Peyer's patch (tissue), 4 donors: Measurements from ENCODE around the gene KRTAP10-1. TPM values are rescaled to one million over a fixed set of nuclear protein-coding genes. Genes with fewer than 3 reads are reported as not detected.

Experiments used
- DNase-seq, 3 donors: peaks; one replicate each; pipeline ENCODE4 v3.0.0-alpha.2; 2017 to 2019
- H3K27ac ChIP-seq, 4 donors: fragments of 200-600 bp; sonication (generic); one replicate each; pipeline ENCODE4 v1.5.1; 2016 to 2019
- H3K27me3 ChIP-seq, 2 donors: fragments of 200-600 bp; sonication (generic); one replicate each; pipeline ENCODE4 v1.5.1; 2019
- H3K36me3 ChIP-seq, 3 donors: fragments of 200-600 bp; sonication (generic); one replicate each; pipeline ENCODE4 v1.5.1; 2016 to 2019
- H3K4me1 ChIP-seq, 4 donors: fragments of 200-600 bp; sonication (generic); one replicate each; pipeline ENCODE4 v1.5.1; 2016 to 2019
- H3K4me3 ChIP-seq, 4 donors: fragments of 200-600 bp; sonication (generic); 1 replicate in 3 of 4; 2 replicates in 1 of 4; pipeline ENCODE4 v1.5.1; 2016 to 2019; ENCODE audit warnings: mild to moderate bottlenecking in 1 of 4
- H3K9me3 ChIP-seq, 4 donors: fragments of 200-600 bp; sonication (generic); one replicate each; pipeline ENCODE4 v1.5.1; 2016 to 2019; ENCODE audit warnings: mild to moderate bottlenecking in 1 of 4
- CTCF ChIP-seq, 6 experiments: fragments of 450-650 bp in 4 of 6; fragments of 200-600 bp in 2 of 6; sonication (generic) in 1 of 6; IDR thresholded peaks; one replicate each; pipeline ENCODE4 v1.5.1; 2017 to 2019; ENCODE audit warnings: antibody characterized with exemption in 6 of 6, mild to moderate bottlenecking in 3 of 6, moderate library complexity in 1 of 6
- POLR2A ChIP-seq, 2 donors: fragments of 450-650 bp; IDR thresholded peaks; one replicate each; pipeline ENCODE4 v1.5.1; 2017; ENCODE audit warnings: antibody characterized with exemption in 2 of 2, mild to moderate bottlenecking in 2 of 2, moderate library complexity in 2 of 2
- total RNA-seq, 4 donors: library from RNA; depleted of rRNA; stranded (reverse); fragments of >200 nt; gene quantifications; one replicate each; pipeline ENCODE4 v1.1.0, GENCODE V29; 2016

Gene KRTAP10-1
- total RNA-seq, 4 donors from 2014 or later: not detected

DNA sequence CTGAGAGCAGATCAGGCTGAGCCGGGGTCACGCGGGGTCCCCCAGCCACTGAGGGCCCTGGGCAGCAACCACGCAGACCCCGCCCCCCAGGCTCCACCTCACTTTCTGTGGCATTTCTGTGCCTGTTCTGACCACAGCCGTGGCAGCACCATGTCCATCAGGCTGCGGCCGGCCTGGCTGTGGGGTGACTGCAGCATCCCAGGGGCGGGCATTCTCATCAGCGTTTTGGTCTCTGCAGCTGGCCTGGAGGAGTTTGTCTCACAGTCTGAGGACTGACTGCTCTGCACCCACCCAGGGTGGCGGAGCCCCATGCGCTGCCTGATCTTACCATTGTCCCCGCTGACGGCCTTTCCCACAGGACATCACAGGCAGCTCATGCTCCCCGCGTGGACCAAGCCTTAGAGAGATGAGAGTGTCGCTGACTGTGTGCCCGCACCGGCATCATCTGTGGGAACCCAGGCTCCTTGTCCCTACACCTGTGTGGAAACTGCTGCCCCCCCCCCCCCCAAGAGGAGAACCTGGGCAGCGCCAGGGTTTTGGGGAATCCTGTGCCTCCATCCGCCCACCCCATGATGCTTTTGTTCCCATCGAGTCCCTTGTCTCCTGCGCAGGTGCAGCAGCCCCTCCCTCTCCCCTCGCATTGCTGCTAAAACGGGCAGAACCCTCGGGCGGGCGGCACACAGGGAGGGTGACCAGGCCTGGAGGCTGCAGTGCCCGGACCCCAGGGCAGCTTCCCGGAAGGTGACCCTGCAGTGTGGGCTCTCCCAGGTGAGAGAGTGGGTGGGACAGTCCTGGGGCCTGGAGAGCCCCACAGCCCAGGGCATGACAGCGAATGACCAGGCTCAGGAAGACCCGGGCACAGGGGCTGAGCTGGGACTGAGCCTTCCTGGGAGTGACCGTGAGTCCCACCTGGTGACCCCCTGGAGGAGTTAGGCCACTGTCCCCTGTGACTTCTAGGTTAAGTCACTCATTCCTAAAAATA lies 1.8 kb downstream of the KRTAP10-1 start:
- peak in 1 of 3 donors; percentile 11 for DNase-seq

DNA sequence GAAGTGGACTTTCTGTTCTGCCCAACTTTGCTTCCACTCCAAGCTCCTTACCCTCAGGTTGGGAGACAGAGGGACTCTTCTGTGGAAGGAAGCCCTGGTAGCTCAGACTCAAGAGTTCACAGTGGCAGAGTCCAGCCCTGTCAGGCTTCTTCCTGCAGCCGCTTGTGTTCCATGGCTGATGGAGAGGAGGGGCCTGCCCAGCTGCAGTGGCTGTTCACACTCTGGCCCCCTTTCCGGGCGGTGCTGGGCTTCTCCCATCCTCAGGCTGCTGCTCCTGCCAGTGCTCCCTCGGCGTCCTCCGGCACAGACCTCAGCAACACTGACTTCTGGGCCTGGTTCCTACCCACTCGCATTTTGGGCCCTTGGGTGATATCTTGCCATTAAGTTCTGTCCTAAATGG lies 4.0 kb downstream of the KRTAP10-1 start:
- H3K4me3 ChIP-seq: no peak overlapping the region
- no peak for DNase-seq
- no peak overlapping the region for H3K27ac ChIP-seq
- no peaks in the 10 kb centered on the region for H3K4me1 ChIP-seq
- no peaks in the 10 kb centered on the region for H3K9me3 ChIP-seq
- H3K27me3 ChIP-seq: no peaks in the 10 kb centered on the region
- no peaks in the 10 kb centered on the region for H3K36me3 ChIP-seq
- TF ChIP-seq CTCF (IDR thresholded peaks at IDR 0.05) (no peak), POLR2A (IDR thresholded peaks at IDR 0.05) (no peak)

More for the DNA sequence above, 1.8 kb downstream of the KRTAP10-1 start:
- Histone ChIP-seq H3K4me3 (no peak overlapping the region), H3K27me3 (no peaks in the 10 kb centered on the region), H3K9me3 (peaks cover 0 to 6% (median 2%) of the 10 kb centered on the region in 4 donors), H3K36me3 (no peaks in the 10 kb centered on the region), H3K4me1 (no peaks in the 10 kb centered on the region), H3K27ac (no peak overlapping the region)
- TF ChIP-seq POLR2A (IDR thresholded peaks at IDR 0.05) (no peak), CTCF (IDR thresholded peaks at IDR 0.05) (no peak)

- no peak for DNase-seq
- Histone ChIP-seq H3K27ac (no peak overlapping the region), H3K9me3 (no peaks in the 10 kb centered on the region), H3K36me3 (no peaks in the 10 kb centered on the region), H3K4me1 (no peaks in the 10 kb centered on the region), H3K27me3 (no peaks in the 10 kb centered on the region), H3K4me3 (no peak overlapping the region)
- TF ChIP-seq POLR2A (IDR thresholded peaks at IDR 0.05) (no peak), CTCF (IDR thresholded peaks at IDR 0.05) (no peak)
Observed at GRCh38 chr21:44534688-44535087, 5.3 kb downstream of the KRTAP10-1 start.

DNA sequence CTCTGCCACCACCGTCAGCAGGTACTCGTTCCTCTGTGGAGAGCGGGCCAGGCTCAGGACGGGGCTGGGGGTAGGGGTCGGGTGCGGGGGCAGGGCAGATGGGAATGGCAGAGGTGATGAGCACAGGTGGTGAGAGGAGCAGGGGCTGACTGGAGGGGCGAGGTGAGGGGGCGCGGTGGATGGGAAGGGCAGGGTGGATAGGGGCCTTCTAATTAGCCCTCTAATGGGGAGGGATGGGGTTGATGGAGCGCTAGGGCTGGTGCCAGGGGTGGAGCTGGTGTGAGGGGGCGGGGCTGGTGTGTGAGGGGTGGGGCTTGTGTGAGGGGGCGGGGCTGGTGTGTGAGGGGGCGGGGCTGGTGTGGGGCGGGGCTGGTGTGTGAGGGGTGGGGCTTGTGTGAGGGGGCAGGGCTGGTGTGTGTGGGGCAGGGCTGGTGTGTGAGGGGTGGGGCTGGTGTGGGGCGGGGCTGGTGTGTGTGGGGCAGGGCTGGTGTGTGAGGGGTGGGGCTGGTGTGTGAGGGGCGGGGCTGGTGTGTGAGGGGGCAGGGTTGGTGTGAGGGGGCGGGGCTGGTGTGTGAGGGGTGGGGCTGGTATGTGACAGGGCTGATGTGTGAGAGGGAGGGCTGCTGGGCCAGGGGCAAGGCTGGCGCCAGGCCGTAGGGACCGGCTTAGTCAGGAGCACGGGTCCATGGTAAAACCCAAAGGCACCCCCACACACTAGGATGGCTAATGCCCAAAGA lies 5.9 kb downstream of the KRTAP10-1 start:
- H3K27ac ChIP-seq: no peak overlapping the region
- no peaks in the 10 kb centered on the region for H3K4me1 ChIP-seq
- H3K9me3 ChIP-seq: no peaks in the 10 kb centered on the region
- H3K27me3 ChIP-seq: no peaks in the 10 kb centered on the region
- TF ChIP-seq CTCF (IDR thresholded peaks at IDR 0.05) (no peak), POLR2A (IDR thresholded peaks at IDR 0.05) (no peak)
- H3K4me3 ChIP-seq: no peak overlapping the region
- H3K36me3 ChIP-seq: no peaks in the 10 kb centered on the region
- DNase-seq: no peak

GRCh38 chr21:44533121-44533890 lies 6.7 kb downstream of the KRTAP10-1 start:
- no peaks in the 10 kb centered on the region for H3K9me3 ChIP-seq
- no peaks in the 10 kb centered on the region for H3K27me3 ChIP-seq
- H3K4me1 ChIP-seq: no peaks in the 10 kb centered on the region
- no peak for TF ChIP-seq POLR2A (IDR thresholded peaks at IDR 0.05)
- no peak for TF ChIP-seq CTCF (IDR thresholded peaks at IDR 0.05)
- no peak for DNase-seq
- H3K36me3 ChIP-seq: no peaks in the 10 kb centered on the region
- H3K4me3 ChIP-seq: no peak overlapping the region
- no peak overlapping the region for H3K27ac ChIP-seq
